ENCODE measurements around the gene DTNBP1.

Gene DTNBP1, protein sequence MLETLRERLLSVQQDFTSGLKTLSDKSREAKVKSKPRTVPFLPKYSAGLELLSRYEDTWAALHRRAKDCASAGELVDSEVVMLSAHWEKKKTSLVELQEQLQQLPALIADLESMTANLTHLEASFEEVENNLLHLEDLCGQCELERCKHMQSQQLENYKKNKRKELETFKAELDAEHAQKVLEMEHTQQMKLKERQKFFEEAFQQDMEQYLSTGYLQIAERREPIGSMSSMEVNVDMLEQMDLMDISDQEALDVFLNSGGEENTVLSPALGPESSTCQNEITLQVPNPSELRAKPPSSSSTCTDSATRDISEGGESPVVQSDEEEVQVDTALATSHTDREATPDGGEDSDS

GRCh38 chr6:15662326-15663129 is at the start of gene DTNBP1:
Gene DTNBP1 (minus strand): TSS chr6:15663028. CDS start chr6:15662869, 159 bp downstream.
- DNase-seq (ENCODE audit: low read depth), result peak; percentile 82

DNA sequence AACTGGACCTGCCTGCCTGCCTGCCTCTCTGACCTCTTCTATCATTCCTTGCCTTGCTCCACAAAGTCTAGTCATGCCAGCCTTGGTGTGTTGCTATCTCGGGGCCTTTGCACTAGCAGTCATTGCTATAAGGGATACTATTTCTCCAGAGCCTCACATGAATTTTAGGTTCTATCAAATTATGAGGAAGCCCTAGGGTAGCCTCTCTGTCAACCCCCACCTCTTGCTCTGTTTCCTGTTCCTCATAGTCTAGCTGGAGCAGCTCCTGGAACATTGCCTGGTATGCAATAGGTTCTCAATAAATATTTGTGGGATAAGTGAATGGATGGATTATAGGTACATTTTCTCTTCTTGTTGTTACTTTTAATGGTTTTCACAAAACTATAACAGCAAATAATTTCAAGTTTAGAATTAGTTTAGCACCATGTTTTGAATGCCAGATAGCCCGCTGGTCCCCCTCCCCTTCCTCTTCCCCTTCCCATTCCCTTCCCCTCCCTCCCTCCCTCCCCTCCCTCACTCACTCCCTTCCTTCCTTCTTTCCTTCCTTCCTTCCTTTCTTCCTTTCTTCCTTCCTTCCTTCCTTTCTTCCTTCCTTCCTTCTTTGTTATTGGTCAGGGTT is 46.9 kb upstream of the DTNBP1 start:
- DNase-seq (ENCODE audit: low read depth), result no peak

- DNase-seq (ENCODE audit: low read depth), result no peak
Observed at GRCh38 chr6:15708231-15708630, 45.4 kb upstream of the DTNBP1 start.

DNA sequence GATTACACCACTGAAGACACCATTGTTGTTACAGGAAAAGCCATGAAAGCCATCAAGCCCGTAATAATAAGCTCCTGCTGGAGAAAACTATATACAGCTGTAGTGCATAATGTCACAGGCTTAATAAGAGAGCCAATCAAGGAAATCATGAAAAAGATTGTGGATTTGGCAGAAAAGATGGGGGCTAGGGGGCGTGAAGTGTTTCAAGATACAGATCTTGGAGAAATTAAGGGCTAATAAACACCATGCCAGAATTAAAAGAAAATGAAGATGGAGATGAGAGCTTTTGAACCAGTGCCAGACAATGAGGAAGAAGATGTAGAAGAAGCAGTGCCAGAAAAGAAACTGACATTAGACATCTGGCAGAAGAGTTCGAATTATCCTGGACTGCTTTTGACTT is 43.2 kb upstream of the DTNBP1 start:
- DNase-seq (ENCODE audit: low read depth), result no peak

DNA sequence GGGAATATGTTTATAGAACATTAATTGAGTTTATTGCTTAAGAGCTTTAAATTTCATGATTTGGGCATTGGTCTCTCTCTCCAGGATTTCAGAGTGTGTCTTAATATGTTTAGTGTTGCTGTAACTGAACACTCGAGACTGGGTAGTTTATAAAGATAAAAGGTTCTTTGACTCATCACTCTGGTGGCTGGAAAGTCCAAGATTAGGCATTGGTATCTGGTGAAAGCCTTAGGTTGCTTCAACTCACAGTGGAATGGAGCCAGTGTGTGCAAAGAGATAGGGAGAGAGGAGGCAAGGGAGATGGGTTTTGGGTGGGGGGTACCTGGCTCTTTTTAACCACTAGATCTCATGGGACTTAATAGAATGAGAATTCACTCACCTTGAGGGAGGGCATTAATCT is 35.6 kb upstream of the DTNBP1 start:
- DNase-seq (ENCODE audit: low read depth), result no peak

DNA sequence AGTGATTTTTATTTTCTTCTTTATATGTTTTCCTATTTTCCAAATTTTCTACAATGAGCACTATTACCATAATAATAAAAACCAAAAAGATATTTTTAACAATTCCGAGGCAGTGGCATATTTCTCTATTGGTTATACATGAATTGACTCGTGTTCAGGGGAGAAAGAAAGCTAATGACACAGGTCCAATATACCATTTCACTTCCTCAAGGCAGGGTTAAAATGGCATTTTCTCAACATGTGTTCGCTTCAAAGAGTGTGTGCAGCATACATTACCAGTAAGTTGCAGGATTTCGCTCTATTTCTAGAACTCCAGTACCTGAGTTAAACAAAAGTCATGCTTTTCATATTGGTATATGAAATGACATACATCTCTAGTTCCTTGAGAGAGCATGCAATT is 35.1 kb upstream of the DTNBP1 start:
- DNase-seq (ENCODE audit: low read depth), result no peak

GRCh38 chr6:15691250-15691869 is 28.5 kb upstream of the DTNBP1 start:
- peak; percentile 64 for DNase-seq (ENCODE audit: low read depth)

GRCh38 chr6:15690510-15690909 is 27.7 kb upstream of the DTNBP1 start:
- DNase-seq (ENCODE audit: low read depth), result no peak

GRCh38 chr6:15689586-15690482 is 27.0 kb upstream of the DTNBP1 start:
- no peak for DNase-seq (ENCODE audit: low read depth)

DNA sequence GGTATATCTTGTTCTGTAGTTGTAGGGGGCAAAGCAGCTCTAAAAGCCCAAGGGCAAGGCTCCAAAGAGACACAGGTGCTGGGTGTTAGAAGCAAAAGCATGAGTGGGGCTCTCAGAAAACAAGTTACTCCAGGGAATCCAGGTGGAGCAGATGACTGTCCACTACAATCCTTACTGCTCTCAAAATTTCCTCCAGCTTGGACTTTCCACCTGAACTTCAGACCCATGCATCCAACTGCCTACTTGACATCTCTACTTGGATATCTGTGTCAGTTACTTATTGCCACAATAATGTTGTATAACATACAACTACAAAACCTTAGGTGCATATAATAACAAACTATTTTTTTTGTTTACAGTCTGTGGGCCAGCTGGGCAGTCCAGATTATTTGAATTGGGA is 22.8 kb upstream of the DTNBP1 start:
- DNase-seq (ENCODE audit: low read depth), result no peak

- DNase-seq (ENCODE audit: low read depth), result no peak
Observed at GRCh38 chr6:15682965-15683822, 20.4 kb upstream of the DTNBP1 start.

DNA sequence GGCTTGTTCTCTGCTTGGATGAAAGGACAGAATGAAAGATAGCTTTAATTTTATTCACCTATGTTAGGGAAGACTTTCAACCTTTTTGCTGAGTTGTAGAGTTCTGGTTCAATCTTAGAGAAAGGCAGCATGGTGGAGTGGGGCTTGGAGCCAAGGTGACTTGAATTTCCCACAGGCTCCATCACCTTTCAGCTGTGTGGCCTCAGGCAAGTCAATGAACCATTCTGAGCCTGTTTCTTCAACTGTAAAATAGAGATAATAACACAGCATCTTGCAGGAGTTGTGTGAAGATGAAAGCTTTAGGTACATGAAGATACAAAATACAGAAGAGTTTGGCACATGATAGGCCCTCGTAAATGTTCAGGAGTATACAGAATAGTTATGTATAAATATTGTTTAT is 19.1 kb upstream of the DTNBP1 start:
- no peak for DNase-seq (ENCODE audit: low read depth)

DNA sequence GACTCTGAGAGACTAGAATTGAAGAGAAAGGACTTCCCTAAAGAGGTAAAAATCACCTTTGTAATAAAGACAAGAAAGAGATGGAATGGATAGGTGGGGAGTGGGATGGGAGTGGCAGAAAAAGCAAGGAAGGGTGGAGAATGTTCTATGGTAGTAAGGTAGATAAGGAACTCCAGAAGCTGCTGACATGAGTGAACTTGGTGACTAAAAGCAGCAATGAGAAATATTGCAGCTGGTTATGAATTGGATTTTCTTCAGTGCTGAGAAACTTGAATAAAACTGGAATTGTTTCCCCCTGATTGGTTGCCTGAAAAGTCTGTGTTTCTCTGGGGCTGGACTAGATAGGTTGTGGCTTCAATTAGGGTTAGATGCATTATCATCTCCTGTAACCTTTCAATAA is 15.7 kb upstream of the DTNBP1 start:
- no peak for DNase-seq (ENCODE audit: low read depth)

DNA sequence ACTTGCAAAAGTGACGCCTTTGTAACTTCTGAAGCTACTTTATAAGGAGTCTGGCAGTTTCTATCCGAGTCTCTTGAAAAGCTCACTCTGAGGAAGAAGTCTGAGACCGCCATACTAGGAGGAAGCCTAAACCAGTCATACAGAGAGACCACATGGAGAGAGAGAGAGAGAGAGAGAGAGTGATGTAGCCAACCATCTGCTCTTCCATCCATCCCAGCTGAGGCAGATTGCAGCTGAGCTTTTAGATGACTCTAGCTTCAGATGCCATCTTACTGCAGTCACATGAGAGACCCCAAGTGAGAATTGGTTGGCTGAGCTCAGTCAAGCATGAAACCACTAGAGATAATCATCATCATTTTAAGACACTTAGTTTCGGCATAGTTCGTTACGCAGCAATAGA is 15.0 kb upstream of the DTNBP1 start:
- DNase-seq (ENCODE audit: low read depth), result no peak

DNA sequence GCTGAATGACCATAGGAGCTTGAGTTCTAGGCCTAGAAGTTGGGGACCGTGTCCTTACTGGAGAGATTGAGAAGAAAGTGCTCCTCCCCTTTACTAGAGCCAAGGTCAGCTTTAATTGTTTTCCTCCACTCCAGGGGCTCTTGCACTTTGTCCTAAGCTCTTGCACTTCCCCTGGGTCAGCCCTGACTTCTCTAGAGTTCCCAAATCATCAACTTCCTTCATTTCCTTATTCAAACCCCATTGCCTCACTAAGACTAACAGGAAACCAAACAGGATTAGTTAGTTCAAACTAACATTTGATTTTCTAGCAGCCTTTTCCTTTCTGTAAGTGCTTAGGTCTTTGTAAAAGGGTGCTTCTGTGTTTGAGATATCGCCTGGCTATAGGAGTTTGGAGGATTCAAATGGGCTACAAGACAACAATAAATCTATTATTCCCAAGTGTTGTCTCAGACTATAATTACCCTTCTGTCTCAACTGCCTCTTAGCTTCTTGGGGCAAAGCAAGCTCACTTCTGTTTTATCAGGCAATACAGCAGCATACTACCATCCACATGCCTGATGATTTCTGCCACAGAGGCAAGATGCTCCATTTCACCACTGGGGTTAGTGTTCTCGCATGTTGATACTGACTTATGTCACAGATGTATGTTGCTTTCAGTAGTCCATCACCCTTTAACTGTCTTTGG is 12.8 kb upstream of the DTNBP1 start:
- DNase-seq (ENCODE audit: low read depth), result no peak

GRCh38 chr6:15674690-15675386 is 12.0 kb upstream of the DTNBP1 start:
- no peak for DNase-seq (ENCODE audit: low read depth)

- DNase-seq (ENCODE audit: low read depth), result no peak
Observed at GRCh38 chr6:15673666-15674065, 10.8 kb upstream of the DTNBP1 start.

DNA sequence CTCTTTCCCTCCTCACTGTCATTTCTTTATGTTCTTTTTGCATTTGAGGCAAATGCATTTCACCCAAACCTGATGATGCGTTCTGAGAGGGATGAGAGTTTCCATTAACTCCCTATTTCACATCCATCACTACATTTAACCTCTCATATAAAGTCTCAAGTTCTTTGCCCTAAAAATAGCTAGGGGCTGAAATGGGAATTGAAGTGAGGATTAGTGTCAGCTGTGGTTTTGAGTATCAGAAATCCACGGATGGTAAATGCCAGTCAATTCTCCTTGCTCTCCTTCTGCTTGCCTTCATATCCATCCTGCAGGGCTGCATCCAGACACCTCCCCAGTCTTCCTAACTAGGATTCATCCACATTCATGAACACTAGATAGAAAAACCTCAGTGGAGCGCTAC is 10.0 kb upstream of the DTNBP1 start:
- no peak for DNase-seq (ENCODE audit: low read depth)

DNA sequence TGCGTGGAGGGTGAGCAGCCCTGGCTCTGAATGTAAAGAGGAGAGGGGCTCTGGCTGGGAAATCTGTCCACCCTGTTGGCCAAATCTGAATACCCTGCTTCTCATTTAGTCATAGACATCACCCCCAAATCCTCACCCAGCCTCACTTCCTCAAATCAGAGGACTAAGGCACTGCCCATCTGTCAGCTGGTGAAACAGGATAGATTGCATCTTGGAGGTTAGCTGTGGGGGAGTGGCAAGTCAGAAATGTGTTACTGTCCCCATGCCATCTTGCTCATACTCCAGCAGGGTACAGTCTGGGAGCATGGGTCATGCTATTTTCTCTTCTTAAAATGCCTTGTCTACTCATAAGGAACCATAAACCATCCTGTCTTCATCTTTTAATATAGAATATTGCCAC is 9.5 kb upstream of the DTNBP1 start:
- DNase-seq (ENCODE audit: low read depth), result no peak
